SK-N-SH (cell line): ENCODE measurements around the gene WDR77. TPM values are rescaled to one million over a fixed set of nuclear protein-coding genes. Genes with fewer than 3 reads are reported as not detected.

Experiments used
- CTCF ChIA-PET: fragments of 300-600, 350-600 bp; formaldehyde crosslinking; extraction: SDS; loops from one replicate; lab custom pipeline; 2021; lab: Yijun Ruan, JAX
- POLR2A ChIA-PET: fragments of 350-600 bp; sonication (Branson Sonifier 250); formaldehyde crosslinking; extraction: SDS; loops from one replicate; lab custom pipeline; 2020; ENCODE audit warnings: antibody characterized with exemption, inconsistent platforms; lab: Yijun Ruan, JAX
- DNase-seq: peaks from one replicate; pipeline ENCODE4 v3.0.0; 2012
- H2AFZ ChIP-seq: fragments of 200-600 bp; sonication (generic); 2 replicates; pipeline ENCODE4 v1.8.1; 2016; ENCODE audit warnings: antibody characterized with exemption, mild to moderate bottlenecking, low read depth
- H3F3A ChIP-seq: fragments of 200-600 bp; sonication (generic); replicated peaks from 2 replicates; pipeline ENCODE3; 2016; ENCODE audit warnings: antibody characterized with exemption, mild to moderate bottlenecking; ENCODE audit not compliant: insufficient read depth
- H3K27ac ChIP-seq, 2 experiments: fragments of 200-500 bp in 1 of 2; fragments of 200-600 bp in 1 of 2; sonication (Bioruptor generic) in 1 of 2; sonication (generic), shearing (Covaris generic) in 1 of 2; 2 replicates each; pipeline versions ENCODE4 v1.5.1 to v1.6.1; 2014 to 2016; ENCODE audit warnings: low read depth in 2 of 2, inconsistent platforms in 1 of 2, low read length in 1 of 2, mild to moderate bottlenecking in 1 of 2, mixed read lengths in 1 of 2
- H3K27me3 ChIP-seq: fragments of 200-600 bp; sonication (generic), shearing (Covaris generic); 2 replicates; pipeline ENCODE4 v1.6.1; 2016; ENCODE audit warnings: mixed run types; ENCODE audit not compliant: insufficient read depth
- H3K36me3 ChIP-seq, 2 experiments: fragments of 200-500 bp in 1 of 2; fragments of 200-600 bp in 1 of 2; sonication (Bioruptor generic) in 1 of 2; sonication (generic) in 1 of 2; replicated peaks in 1 of 2; 2 replicates each; pipeline versions ENCODE3 to v1.5.1; 2014 to 2016; ENCODE audit warnings: low read length in 1 of 2, mild to moderate bottlenecking in 1 of 2; ENCODE audit not compliant: insufficient read depth in 2 of 2, control insufficient read depth in 1 of 2
- H3K4me1 ChIP-seq, 2 experiments: fragments of 200-500 bp in 1 of 2; fragments of 200-600 bp in 1 of 2; sonication (Bioruptor generic) in 1 of 2; sonication (generic), shearing (Covaris generic) in 1 of 2; 2 replicates each; pipeline versions ENCODE4 v1.5.1 to v1.6.1; 2014 to 2016; ENCODE audit warnings: low read depth in 1 of 2, low read length in 1 of 2, mixed run types in 1 of 2; ENCODE audit not compliant: insufficient read depth in 2 of 2, control insufficient read depth in 1 of 2
- H3K4me2 ChIP-seq: fragments of 200-600 bp; sonication (generic), shearing (Covaris generic); 2 replicates; pipeline ENCODE4 v1.6.1; 2017; ENCODE audit warnings: mixed run types
- H3K4me3 ChIP-seq, 2 experiments: fragments of 200-500 bp in 1 of 2; fragments of 200-600 bp in 1 of 2; sonication (Bioruptor generic) in 1 of 2; sonication (generic), shearing (Covaris generic) in 1 of 2; 2 replicates each; pipeline versions ENCODE4 v1.5.1 to v1.8.1; 2014 to 2016; ENCODE audit warnings: low read depth in 2 of 2, inconsistent platforms in 1 of 2, low read length in 1 of 2, mild to moderate bottlenecking in 1 of 2, mixed read lengths in 1 of 2, moderate library complexity in 1 of 2
- H3K79me2 ChIP-seq: fragments of 200-600 bp; sonication (generic); 2 replicates; pipeline ENCODE4 v1.8.1; 2017; ENCODE audit warnings: mild to moderate bottlenecking; ENCODE audit not compliant: insufficient read depth
- H3K9ac ChIP-seq: fragments of 200-600 bp; sonication (generic); 2 replicates; pipeline ENCODE4 v1.6.1; 2017; ENCODE audit warnings: mixed run types
- H3K9me2 ChIP-seq: fragments of 200-600 bp; sonication (generic); 2 replicates; pipeline ENCODE4 v1.6.1; 2017; ENCODE audit warnings: mixed run types
- H3K9me3 ChIP-seq: fragments of 200-600 bp; sonication (generic); 2 replicates; pipeline ENCODE4 v1.6.1; 2017; ENCODE audit warnings: mixed run types, mild to moderate bottlenecking, moderate library complexity
- H4K20me1 ChIP-seq: fragments of 200-600 bp; sonication (generic); 2 replicates; pipeline ENCODE4 v1.6.1; 2017; ENCODE audit warnings: mild to moderate bottlenecking, mixed run types; ENCODE audit not compliant: insufficient read depth
- CHD2 ChIP-seq: fragments of 150-350 bp; IDR thresholded peaks from 2 replicates; pipeline ENCODE4 v1.6.1; 2018; ENCODE audit warnings: low read length; ENCODE audit not compliant: partially characterized antibody
- ELF1 ChIP-seq: IDR thresholded peaks from 2 replicates; pipeline ENCODE4 v1.4.0; 2012
- EP300 ChIP-seq, 2 experiments: IDR thresholded peaks; 2 replicates each; pipeline versions ENCODE4 v1.4.0 to v1.6.1; 2012; ENCODE audit warnings: borderline replicate concordance in 1 of 2, low read depth in 1 of 2, low read length in 1 of 2
- FOXJ3 ChIP-seq: sonication (generic); formaldehyde crosslinking; IDR thresholded peaks from 2 replicates; pipeline ENCODE4 v1.5.1; 2020; ENCODE audit warnings: mild to moderate bottlenecking, missing genetic modification reagents
- GATA2 ChIP-seq: sonication (generic); formaldehyde crosslinking; IDR thresholded peaks from 2 replicates; pipeline ENCODE4 v1.5.0; 2020; ENCODE audit warnings: mild to moderate bottlenecking, missing genetic modification reagents
- MAX ChIP-seq: IDR thresholded peaks from 2 replicates; pipeline ENCODE4 v1.4.0; 2012; ENCODE audit warnings: low read depth
- MXI1 ChIP-seq: IDR thresholded peaks from 2 replicates; pipeline ENCODE4 v1.6.1; 2012; ENCODE audit warnings: mild to moderate bottlenecking, low read depth, low read length, improper control_type of control experiment
- NRF1 ChIP-seq: IDR thresholded peaks from 2 replicates; pipeline ENCODE4 v1.6.1; 2012; ENCODE audit warnings: low read depth, mild to moderate bottlenecking, low read length
- POLR2AphosphoS5 ChIP-seq: IDR thresholded peaks from 2 replicates; pipeline ENCODE4 v1.6.1; 2012; ENCODE audit warnings: low read depth, low read length
- RFX5 ChIP-seq: IDR thresholded peaks from 2 replicates; pipeline ENCODE4 v1.6.1; 2012; ENCODE audit warnings: mild to moderate bottlenecking, improper control_type of control experiment, low read length
- SMC3 ChIP-seq: IDR thresholded peaks from 2 replicates; pipeline ENCODE4 v1.6.1; 2012; ENCODE audit warnings: low read depth, low read length, improper control_type of control experiment
- USF1 ChIP-seq: IDR thresholded peaks from 2 replicates; pipeline ENCODE4 v1.4.0; 2012; ENCODE audit warnings: low read depth, borderline replicate concordance
- ZBTB33 ChIP-seq: IDR thresholded peaks from 2 replicates; pipeline ENCODE4 v1.4.0; 2012; ENCODE audit warnings: low read depth, borderline replicate concordance
- WGBS: methylation state at CpG from one replicate; pipeline ENCODE4 v1.1.6; 2017; ENCODE audit warnings: low lambda C conversion rate; 5-methylcytosine and 5-hydroxymethylcytosine counted together
- polyA plus RNA-seq, 3 experiments: library from polyadenylated mRNA; depleted of rRNA; stranded (reverse); fragments of >200 nt; gene quantifications; 2 replicates each; pipeline ENCODE4 v1.2.3, GENCODE V29; 2012

Gene WDR77
- polyA plus RNA-seq, 1 of the 3 experiments (the other 2 are of a cell fraction), result 97.1 TPM

- WGBS, result 0% methylated on average over 2 of the region's 2 CpGs
- H2AFZ ChIP-seq, result no peak overlapping the region
- H3K27ac ChIP-seq, result no peak overlapping the region
- TF ChIP-seq ELF1 (no peak), USF1 (no peak), MAX (no peak), CHD2 (no peak), EP300 (IDR thresholded peaks at IDR 0.05; ENCODE audit: borderline replicate concordance in 1 of 2, low read depth in 1 of 2, low read length in 1 of 2) (no peak)
- no peaks in the 10 kb centered on the region for H3K79me2 ChIP-seq
- no peaks in the 10 kb centered on the region for H3F3A ChIP-seq
- H3K27me3 ChIP-seq, result peaks cover 29% of the 10 kb centered on the region; the same call in 1 of the 2 replicates
- H3K9ac ChIP-seq, result no peak overlapping the region
- H4K20me1 ChIP-seq, result no peaks in the 10 kb centered on the region
- peaks cover 0 to 5% of the 10 kb centered on the region in 2 experiments; a peak in 2 of 4 replicates for H3K4me1 ChIP-seq
- no peaks in the 10 kb centered on the region for H3K36me3 ChIP-seq
- CTCF ChIA-PET, result interaction anchor here (0.7 to 9.4 kb wide), 2 partner anchors 154 to 187 kb away, joined by 3 to 161 read pairs; no protein-coding TSS in a partner anchor
- no peaks in the 10 kb centered on the region for H3K9me2 ChIP-seq
- POLR2A ChIA-PET, result no interaction called here
- H3K9me3 ChIP-seq, result no peaks in the 10 kb centered on the region; the same call in 1 of the 2 replicates
- peak; percentile 11 for DNase-seq
- H3K4me3 ChIP-seq, result no peak overlapping the region
- no peak overlapping the region for H3K4me2 ChIP-seq
Measured at GRCh38 chr1:111406321-111406768, 42.7 kb downstream of the WDR77 start.

- H3K4me2 ChIP-seq, result no peak overlapping the region
- DNase-seq, result no peak
- H3K9me2 ChIP-seq, result no peaks in the 10 kb centered on the region
- no peaks in the 10 kb centered on the region for H3K36me3 ChIP-seq
- CTCF ChIA-PET, result interaction anchor here (0.6 to 9.4 kb wide), 3 partner anchors 21 to 186 kb away, joined by 3 to 161 read pairs (median 3); no protein-coding TSS in a partner anchor
- peaks cover 0 to 5% of the 10 kb centered on the region in 2 experiments; a peak in 2 of 4 replicates for H3K4me1 ChIP-seq
- H3K27ac ChIP-seq, result no peak overlapping the region
- H3K27me3 ChIP-seq, result peaks cover 35% of the 10 kb centered on the region; the same call in 1 of the 2 replicates
- H3K9ac ChIP-seq, result no peak overlapping the region
- no peaks in the 10 kb centered on the region for H4K20me1 ChIP-seq
- no peak for TF ChIP-seq MXI1
- no peak for TF ChIP-seq RFX5
- no peak for TF ChIP-seq MAX
- no peak for TF ChIP-seq FOXJ3
- no peak for TF ChIP-seq SMC3
- no peak for TF ChIP-seq GATA2
- no peak overlapping the region for H2AFZ ChIP-seq
- WGBS, result 56% methylated on average over 4 of the region's 4 CpGs
- H3K4me3 ChIP-seq, result no peak overlapping the region
- no peaks in the 10 kb centered on the region for H3K79me2 ChIP-seq
- POLR2A ChIA-PET, result no interaction called here
- no peaks in the 10 kb centered on the region for H3F3A ChIP-seq
- no peaks in the 10 kb centered on the region; the same call in 1 of the 2 replicates for H3K9me3 ChIP-seq
Measured at GRCh38 chr1:111404588-111404987, 44.5 kb downstream of the WDR77 start.

GRCh38 chr1:111402083-111402482 is 47.0 kb downstream of the WDR77 start:
- ChIA-PET CTCF (interaction anchor here (1.2 to 9.4 kb wide), 3 partner anchors 13 to 294 kb away, joined by 3 to 161 read pairs (median 35); no protein-coding TSS in a partner anchor), POLR2A (no interaction called here)
- H3F3A ChIP-seq, result no peaks in the 10 kb centered on the region
- no peaks in the 10 kb centered on the region for H3K9me3 ChIP-seq
- H4K20me1 ChIP-seq, result no peaks in the 10 kb centered on the region
- no peak for TF ChIP-seq ELF1
- no peak for TF ChIP-seq NRF1
- no peak for TF ChIP-seq ZBTB33
- TF ChIP-seq POLR2AphosphoS5, result no peak
- TF ChIP-seq SMC3, result no peak
- H3K36me3 ChIP-seq, result no peaks in the 10 kb centered on the region
- no peak overlapping the region for H3K4me3 ChIP-seq
- no peak for DNase-seq
- peaks cover 0 to 5% of the 10 kb centered on the region in 2 experiments; a peak in 2 of 4 replicates for H3K4me1 ChIP-seq
- peaks cover 28% of the 10 kb centered on the region; the same call in 1 of the 2 replicates for H3K27me3 ChIP-seq
- no peaks in the 10 kb centered on the region for H3K9me2 ChIP-seq
- no peak overlapping the region for H3K4me2 ChIP-seq
- H2AFZ ChIP-seq, result no peak overlapping the region
- no peak overlapping the region for H3K9ac ChIP-seq
- H3K27ac ChIP-seq, result no peak overlapping the region
- H3K79me2 ChIP-seq, result no peaks in the 10 kb centered on the region
- WGBS, result 10% methylated on average over 4 of the region's 5 CpGs
